GM10248 (cell line): ENCODE results near the gene PAX7.

Experiments
- CTCF ChIA-PET: fragments of 300-600 bp; sonication (Branson Sonifier 250); formaldehyde crosslinking; extraction: SDS; loops from one replicate; lab custom pipeline; 2021; ENCODE audit warnings: antibody characterized with exemption; lab: Yijun Ruan, JAX
- POLR2A ChIA-PET: fragments of 350-650 bp; sonication (Branson Sonifier 250); formaldehyde crosslinking; extraction: SDS; loops from one replicate; lab custom pipeline; 2020; ENCODE audit warnings: antibody characterized with exemption; lab: Yijun Ruan, JAX
- DNase-seq: peaks from one replicate; pipeline ENCODE4 v3.0.0; 2012; ENCODE audit errors: extremely low spot score
- CTCF ChIP-seq: IDR thresholded peaks from 2 replicates; pipeline ENCODE4 v1.5.1; 2012; ENCODE audit warnings: mild to moderate bottlenecking, low read depth; ENCODE audit errors: extremely low read depth, missing control alignments, control extremely low read depth

Gene PAX7

GRCh38 chr1:18618546-18619466 lies 11.8 kb upstream of the PAX7 start:
- POLR2A ChIA-PET, result no interaction called here

GRCh38 chr1:18619467-18619835 lies 11.2 kb upstream of the PAX7 start:
- no peak for DNase-seq
- no peak for TF ChIP-seq CTCF
- POLR2A ChIA-PET, result no interaction called here
- CTCF ChIA-PET, result no interaction called here

More at GRCh38 chr1:18618546-18619466, 11.8 kb upstream of the PAX7 start:
- no peak for DNase-seq
- TF ChIP-seq CTCF, result no peak
- CTCF ChIA-PET, result interaction anchor here (0.7 kb wide), 1 partner anchor 22 kb away, joined by 3 read pairs; no protein-coding TSS in a partner anchor

GRCh38 chr1:18628511-18628910 lies 2.1 kb upstream of the PAX7 start:
- DNase-seq, result no peak
- ChIA-PET CTCF (no interaction called here), POLR2A (no interaction called here)
- no peak for TF ChIP-seq CTCF

GRCh38 chr1:18629659-18630510 lies 761 bp upstream of the PAX7 start:
- ChIA-PET CTCF (no interaction called here), POLR2A (no interaction called here)
- TF ChIP-seq CTCF, result no peak
- no peak for DNase-seq

- ChIA-PET CTCF (no interaction called here), POLR2A (no interaction called here)
- no peak for DNase-seq
- TF ChIP-seq CTCF, result no peak
Observed at GRCh38 chr1:18631496-18632217, 1.0 kb downstream of the PAX7 start.

- ChIA-PET POLR2A (no interaction called here), CTCF (no interaction called here)
- DNase-seq, result no peak
- no peak for TF ChIP-seq CTCF
Observed at GRCh38 chr1:18632218-18632588, 1.6 kb downstream of the PAX7 start.
